ENCODE results near the gene ITPKC. TPM values are rescaled to one million over a fixed set of nuclear protein-coding genes. Genes with fewer than 3 reads are reported as not detected.

The ITPKC gene
- total RNA-seq, 2 donors from 2014 or later, result 40.8 to 44.5 TPM

DNA sequence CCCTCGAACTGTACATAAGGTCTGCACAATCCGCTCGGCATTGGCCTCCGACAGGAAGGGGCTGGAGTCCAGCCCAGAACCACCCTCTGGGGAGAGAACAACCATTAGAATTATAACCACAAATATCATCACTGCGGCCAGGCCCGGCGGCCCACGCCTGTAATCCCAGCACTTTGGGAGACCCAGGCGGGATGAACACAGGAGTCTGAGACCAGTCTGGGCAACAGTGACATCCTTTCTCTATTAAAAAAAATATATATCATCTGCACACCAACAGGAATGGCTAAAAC lies 11.6 kb upstream of the ITPKC start:
- no peaks in the 10 kb centered on the region for H3K36me3 ChIP-seq
- TF ChIP-seq, protein P1, sequence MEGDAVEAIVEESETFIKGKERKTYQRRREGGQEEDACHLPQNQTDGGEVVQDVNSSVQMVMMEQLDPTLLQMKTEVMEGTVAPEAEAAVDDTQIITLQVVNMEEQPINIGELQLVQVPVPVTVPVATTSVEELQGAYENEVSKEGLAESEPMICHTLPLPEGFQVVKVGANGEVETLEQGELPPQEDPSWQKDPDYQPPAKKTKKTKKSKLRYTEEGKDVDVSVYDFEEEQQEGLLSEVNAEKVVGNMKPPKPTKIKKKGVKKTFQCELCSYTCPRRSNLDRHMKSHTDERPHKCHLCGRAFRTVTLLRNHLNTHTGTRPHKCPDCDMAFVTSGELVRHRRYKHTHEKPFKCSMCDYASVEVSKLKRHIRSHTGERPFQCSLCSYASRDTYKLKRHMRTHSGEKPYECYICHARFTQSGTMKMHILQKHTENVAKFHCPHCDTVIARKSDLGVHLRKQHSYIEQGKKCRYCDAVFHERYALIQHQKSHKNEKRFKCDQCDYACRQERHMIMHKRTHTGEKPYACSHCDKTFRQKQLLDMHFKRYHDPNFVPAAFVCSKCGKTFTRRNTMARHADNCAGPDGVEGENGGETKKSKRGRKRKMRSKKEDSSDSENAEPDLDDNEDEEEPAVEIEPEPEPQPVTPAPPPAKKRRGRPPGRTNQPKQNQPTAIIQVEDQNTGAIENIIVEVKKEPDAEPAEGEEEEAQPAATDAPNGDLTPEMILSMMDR (IDR thresholded peaks at IDR 0.05), result no peak
- no peak for TF ChIP-seq POLR2A (IDR thresholded peaks at IDR 0.05)
- no peak for TF ChIP-seq POLR2AphosphoS5 (IDR thresholded peaks at IDR 0.05)
- no peaks in the 10 kb centered on the region for H3K9me3 ChIP-seq
- no peak overlapping the region for H3K4me3 ChIP-seq
- WGBS, result 79% methylated on average over 8 of the region's 9 CpGs
- H3K27me3 ChIP-seq (replicated peaks; ENCODE audit: insufficient read depth), result no peaks in the 10 kb centered on the region
- H3K27ac ChIP-seq, result no peak overlapping the region
- intact Hi-C loops (cut with DNase I), result no loop called here
- H3K4me1 ChIP-seq (replicated peaks), result no peaks in the 10 kb centered on the region
- no peak for DNase-seq (ENCODE audit: low spot score)

DNA sequence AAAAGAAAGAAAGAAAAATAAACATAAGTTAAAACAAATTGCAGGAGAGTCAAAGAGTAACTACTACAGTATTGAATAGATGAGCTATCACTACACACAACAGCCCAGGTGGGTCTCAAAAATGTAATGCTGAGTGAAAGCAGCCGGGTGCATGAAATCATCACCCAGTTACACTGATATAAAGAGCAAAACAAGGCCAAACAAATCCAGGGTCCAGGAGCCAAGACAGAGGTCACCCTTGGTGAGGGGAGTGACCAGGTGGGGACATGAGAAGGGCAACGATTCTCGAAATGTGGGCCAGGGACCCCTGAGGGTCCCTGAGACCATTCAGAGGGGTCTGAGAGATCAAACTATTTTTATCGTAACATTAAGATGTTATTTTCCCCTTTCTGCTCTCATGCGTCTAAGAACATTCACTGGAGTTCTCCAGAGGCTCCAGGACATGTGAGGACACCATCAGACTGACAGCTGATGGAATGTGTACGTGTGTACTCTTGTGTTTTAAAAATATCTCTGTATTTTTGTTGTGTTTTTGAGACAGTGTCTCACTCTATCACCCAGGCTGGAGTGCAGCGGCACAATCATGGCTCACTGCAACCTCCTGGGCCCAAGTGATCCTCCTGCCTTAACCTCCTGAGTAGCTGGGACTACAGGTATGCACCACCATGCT lies 10.8 kb upstream of the ITPKC start:
- intact Hi-C loops (cut with DNase I), result no loop called here
- H3K4me3 ChIP-seq, result no peak overlapping the region
- TF ChIP-seq, protein P1 (IDR thresholded peaks at IDR 0.05), result no peak
- TF ChIP-seq POLR2A (IDR thresholded peaks at IDR 0.05), result no peak
- TF ChIP-seq POLR2AphosphoS5 (IDR thresholded peaks at IDR 0.05), result no peak
- no peaks in the 10 kb centered on the region for H3K36me3 ChIP-seq
- no peaks in the 10 kb centered on the region for H3K27me3 ChIP-seq (replicated peaks; ENCODE audit: insufficient read depth)
- no peak for DNase-seq (ENCODE audit: low spot score)
- H3K9me3 ChIP-seq, result no peaks in the 10 kb centered on the region
- H3K4me1 ChIP-seq (replicated peaks), result no peaks in the 10 kb centered on the region
- H3K27ac ChIP-seq, result no peak overlapping the region
- 84% methylated on average over 7 of the region's 7 CpGs for WGBS

DNA sequence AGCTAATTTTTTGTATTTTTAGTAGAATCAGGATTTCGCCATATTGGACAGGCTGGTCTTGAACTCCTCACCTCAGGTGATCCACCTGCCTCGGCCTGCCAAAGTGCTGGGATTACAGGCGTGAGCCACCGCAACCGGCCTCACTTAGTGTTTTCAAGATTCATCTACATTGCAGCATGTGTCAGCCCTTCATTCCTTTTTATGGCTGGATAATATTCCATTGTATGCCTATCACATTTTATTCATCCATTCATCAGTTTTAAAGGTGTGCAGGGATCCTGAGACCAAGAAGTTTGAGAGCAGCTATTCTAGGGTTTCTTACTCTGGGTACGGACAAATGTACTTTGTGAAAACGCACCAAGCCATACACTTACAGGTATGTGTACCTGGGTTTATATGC lies 9.3 kb upstream of the ITPKC start:
- intact Hi-C loops (cut with DNase I), result no loop called here
- Histone ChIP-seq H3K27ac (no peak overlapping the region), H3K4me3 (no peak overlapping the region), H3K36me3 (no peaks in the 10 kb centered on the region), H3K4me1 (replicated peaks) (no peaks in the 10 kb centered on the region), H3K9me3 (no peaks in the 10 kb centered on the region), H3K27me3 (replicated peaks; ENCODE audit: insufficient read depth) (no peaks in the 10 kb centered on the region)
- TF ChIP-seq, protein P1 (IDR thresholded peaks at IDR 0.05), result no peak
- TF ChIP-seq POLR2A (IDR thresholded peaks at IDR 0.05), result no peak
- TF ChIP-seq POLR2AphosphoS5 (IDR thresholded peaks at IDR 0.05), result no peak
- DNase-seq (ENCODE audit: low spot score), result no peak
- 95% methylated on average over 7 of the region's 7 CpGs for whole genome bisulfite sequencing

DNA sequence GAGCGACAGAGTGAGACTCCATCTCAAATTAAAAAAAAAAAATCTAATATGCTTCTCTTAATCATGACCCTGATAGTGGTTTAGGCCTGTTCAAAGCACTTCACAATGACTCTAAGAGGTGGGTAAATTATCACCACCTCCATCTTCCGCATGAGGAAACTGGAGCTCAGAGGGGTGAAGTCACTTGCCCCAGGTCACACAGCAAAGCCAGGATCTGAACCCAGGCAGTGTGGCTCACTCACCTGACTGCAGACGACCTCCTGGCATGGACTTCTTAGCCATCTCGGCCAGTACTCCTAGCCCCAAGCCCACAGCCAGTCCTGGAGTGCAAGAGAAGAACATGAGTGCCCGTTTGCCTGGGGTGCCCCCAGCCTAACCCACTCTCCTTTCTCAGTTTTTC lies 7.1 kb upstream of the ITPKC start:
- WGBS, result 89% methylated on average over 5 of the region's 5 CpGs
- intact Hi-C loops (cut with DNase I), result no loop called here

DNA sequence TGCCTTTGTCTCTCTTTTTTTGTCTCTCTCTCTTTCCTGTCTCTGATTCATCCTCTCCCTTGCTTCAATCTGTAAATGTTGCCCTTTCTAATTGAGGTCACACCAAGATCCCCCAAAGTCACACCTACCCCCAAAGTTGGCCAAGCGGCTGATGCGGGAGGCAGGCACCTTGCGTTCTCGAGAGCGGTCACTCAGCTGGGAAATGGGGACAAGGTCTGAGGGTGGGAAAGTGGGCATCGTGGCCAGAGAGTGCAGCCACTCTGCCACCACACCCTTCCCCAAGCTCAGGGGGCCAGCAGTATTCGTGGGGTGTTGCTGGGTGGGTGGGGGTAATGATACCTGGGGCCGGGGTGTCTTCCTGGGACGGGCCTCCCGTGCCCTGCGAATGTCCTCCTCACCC lies 3.0 kb upstream of the ITPKC start:
- WGBS, result 81% methylated on average over 11 of the region's 11 CpGs
- peak overlapping the region; percentile 28 to 79 for H3K4me3 ChIP-seq
- H3K4me1 ChIP-seq (replicated peaks), result no peaks in the 10 kb centered on the region
- DNase-seq (ENCODE audit: low spot score), result no peak
- no peaks in the 10 kb centered on the region for H3K9me3 ChIP-seq
- TF ChIP-seq POLR2AphosphoS5 (IDR thresholded peaks at IDR 0.05), result no peak
- TF ChIP-seq POLR2A (IDR thresholded peaks at IDR 0.05), result no peak
- TF ChIP-seq, protein P1 (IDR thresholded peaks at IDR 0.05), result no peak
- H3K27me3 ChIP-seq (replicated peaks; ENCODE audit: insufficient read depth), result no peaks in the 10 kb centered on the region
- H3K36me3 ChIP-seq, result no peaks in the 10 kb centered on the region
- intact Hi-C loops (cut with DNase I), result no loop called here
- H3K27ac ChIP-seq, result peak overlapping the region; percentile 99 to 100

More for the DNA sequence above, 7.1 kb upstream of the ITPKC start:
- no peak for TF ChIP-seq POLR2A (IDR thresholded peaks at IDR 0.05)
- TF ChIP-seq, protein P1 (IDR thresholded peaks at IDR 0.05), result no peak
- TF ChIP-seq POLR2AphosphoS5 (IDR thresholded peaks at IDR 0.05), result no peak
- no peaks in the 10 kb centered on the region for H3K4me1 ChIP-seq (replicated peaks)
- no peak overlapping the region for H3K4me3 ChIP-seq
- no peaks in the 10 kb centered on the region for H3K27me3 ChIP-seq (replicated peaks; ENCODE audit: insufficient read depth)
- no peaks in the 10 kb centered on the region for H3K36me3 ChIP-seq
- H3K9me3 ChIP-seq, result no peaks in the 10 kb centered on the region
- no peak for DNase-seq (ENCODE audit: low spot score)
- no peak overlapping the region for H3K27ac ChIP-seq

Data from prostate gland (tissue), 2 donors.